HG03521 (cell line): ENCODE data around the gene DNM3.
"Not testable (repeated sequence)": the region's sequence is repeated elsewhere in the genome, so short reads cannot be mapped to it uniquely, and the experiment has no call there.

ENCODE experiments used
- ATAC-seq: cut with Tn5 transposase; IDR thresholded peaks from one replicate; pipeline ENCODE4 v1.9.1; 2021; ENCODE audit warnings: mild to moderate bottlenecking, moderate library complexity; ENCODE audit not compliant: unreplicated experiment

DNM3 gene

GRCh38 chr1:172430128-172430454, 588.8 kb downstream of the DNM3 start:
- no peak for ATAC-seq

GRCh38 chr1:172431204-172431603, 589.9 kb downstream of the DNM3 start:
- no peak for ATAC-seq

- no peak for ATAC-seq
Measured at GRCh38 chr1:172431721-172432192, 590.5 kb downstream of the DNM3 start.

- ATAC-seq, result not testable (repeated sequence)
Measured at GRCh38 chr1:172437183-172437582, 595.9 kb downstream of the DNM3 start.

GRCh38 chr1:172442404-172442803, 601.1 kb downstream of the DNM3 start:
- no peak for ATAC-seq

GRCh38 chr1:172442843-172443565, 601.7 kb downstream of the DNM3 start:
- ATAC-seq, result no peak

DNA sequence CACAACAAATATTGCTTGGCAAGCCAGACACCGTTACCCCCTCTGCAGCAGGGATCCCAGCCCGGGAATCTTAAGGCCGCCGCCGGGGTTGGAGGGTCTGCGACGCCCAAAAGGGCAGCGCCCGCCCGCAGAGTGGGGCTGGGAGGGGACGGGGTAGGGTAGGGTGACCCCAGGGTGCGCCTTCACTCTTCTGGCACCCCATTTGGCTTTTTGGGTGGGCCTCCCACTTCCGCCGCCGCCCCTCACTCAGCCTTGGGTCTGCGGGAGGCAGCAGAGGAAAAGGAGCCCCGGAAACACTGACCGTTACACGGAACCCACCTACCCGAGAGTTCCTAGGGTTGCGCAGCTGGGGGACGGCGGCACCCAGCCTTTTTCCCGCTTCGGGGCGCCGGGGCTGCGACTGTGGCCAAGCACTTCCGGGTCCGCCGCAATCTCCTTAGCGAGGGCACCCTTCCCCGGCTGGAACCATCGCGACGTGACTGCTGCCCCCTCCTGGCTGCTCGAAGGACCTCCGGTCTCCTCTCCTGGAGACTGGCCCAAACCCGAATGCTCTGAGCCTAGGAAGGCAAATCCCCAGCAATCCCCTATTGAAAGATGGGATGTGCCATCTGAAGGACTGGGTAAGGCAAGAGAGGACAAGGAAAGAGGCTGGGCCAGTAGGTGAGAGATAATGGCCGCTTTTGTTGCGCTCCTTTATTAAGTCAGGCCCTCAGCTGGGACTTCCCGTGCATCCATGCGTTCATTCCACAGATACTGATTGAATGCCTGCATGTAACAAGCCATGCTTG, 602.6 kb downstream of the DNM3 start, which contains the start of gene PIGC:
TSS of gene PIGC (minus strand) at position 404 of the 788 bp plus-strand sequence. CDS start 1,447 bp downstream, outside the sequence.
- ATAC-seq, result peak; percentile 99

DNA sequence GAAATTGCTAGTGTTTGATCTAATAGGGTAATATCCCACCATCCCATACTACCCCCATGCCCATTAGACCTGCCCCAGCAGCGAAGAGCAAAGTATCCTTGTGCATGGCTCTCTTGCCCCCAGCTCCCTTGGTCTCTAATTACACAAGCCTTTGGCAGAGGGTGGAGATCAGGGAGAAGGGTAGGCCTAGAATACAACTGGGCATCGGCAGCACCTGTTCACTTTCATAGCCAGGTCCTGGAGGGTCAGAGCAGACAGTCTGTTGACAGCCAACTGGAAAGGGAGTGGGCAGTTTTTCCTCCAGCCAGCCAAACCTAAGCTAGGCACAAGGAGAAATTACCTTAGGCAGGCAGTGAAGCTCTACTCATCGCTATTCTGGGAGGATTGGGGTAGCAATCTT, 605.2 kb downstream of the DNM3 start:
- no peak for ATAC-seq

- ATAC-seq, result no peak
Measured at GRCh38 chr1:172447641-172448040, 606.3 kb downstream of the DNM3 start.

- no peak for ATAC-seq
Measured at GRCh38 chr1:172448995-172449584, 607.8 kb downstream of the DNM3 start.

GRCh38 chr1:172449585-172450523, 608.6 kb downstream of the DNM3 start:
- ATAC-seq, result peak; percentile 77

GRCh38 chr1:172450524-172450885, 609.2 kb downstream of the DNM3 start:
- no peak for ATAC-seq

DNA sequence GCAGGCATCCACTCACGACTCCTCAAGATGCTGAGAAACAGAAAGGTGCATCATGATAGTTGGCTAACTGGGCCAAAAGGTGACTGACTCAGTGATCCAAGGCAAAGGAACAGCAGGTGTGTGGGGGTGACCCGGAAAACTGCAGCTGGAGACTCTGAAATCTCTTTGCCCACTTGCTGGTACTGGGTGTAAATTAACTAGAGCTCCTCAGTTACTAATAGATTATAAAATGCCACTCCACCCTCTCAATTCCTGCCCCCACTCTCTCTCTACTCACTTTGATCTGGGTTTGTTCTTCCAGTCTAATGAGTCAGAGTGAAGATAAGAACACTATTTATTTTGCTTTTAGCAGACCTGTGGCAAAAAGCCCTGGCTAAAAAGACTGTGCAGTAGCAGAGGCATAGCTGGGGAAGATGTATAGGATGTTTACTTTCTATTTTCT, 609.7 kb downstream of the DNM3 start:
- ATAC-seq, result no peak

DNA sequence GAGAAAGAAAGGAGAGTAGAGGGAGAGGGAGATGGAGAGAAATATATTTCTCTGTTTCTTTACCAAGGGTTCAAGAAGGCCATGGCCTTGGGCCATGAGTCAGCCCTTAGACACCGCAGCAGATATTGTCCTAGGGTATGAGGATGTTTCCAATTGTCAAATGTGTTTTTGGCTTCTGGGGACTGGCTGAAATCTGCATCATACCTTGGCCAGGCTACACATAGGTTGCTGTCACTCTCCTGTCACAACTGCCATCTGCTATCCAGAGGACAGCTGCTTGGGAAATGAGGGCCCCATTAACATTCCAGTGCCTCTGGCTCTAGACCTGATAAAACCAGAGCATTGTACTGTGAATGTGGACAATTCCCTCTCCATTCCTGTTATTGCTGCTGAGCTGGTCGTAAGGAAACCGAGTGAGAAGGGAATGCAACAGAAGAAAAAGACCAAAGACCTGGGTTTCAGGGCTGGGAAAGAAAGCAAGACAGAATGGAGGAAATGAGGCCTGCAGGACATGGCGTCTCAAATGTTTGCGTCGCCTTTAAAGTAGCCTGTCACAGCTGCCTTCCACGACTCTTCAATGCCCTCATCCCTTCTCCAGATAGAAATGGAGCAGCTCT, 611.3 kb downstream of the DNM3 start:
- no peak for ATAC-seq

GRCh38 chr1:172453153-172453545, 611.9 kb downstream of the DNM3 start:
- no peak for ATAC-seq

DNA sequence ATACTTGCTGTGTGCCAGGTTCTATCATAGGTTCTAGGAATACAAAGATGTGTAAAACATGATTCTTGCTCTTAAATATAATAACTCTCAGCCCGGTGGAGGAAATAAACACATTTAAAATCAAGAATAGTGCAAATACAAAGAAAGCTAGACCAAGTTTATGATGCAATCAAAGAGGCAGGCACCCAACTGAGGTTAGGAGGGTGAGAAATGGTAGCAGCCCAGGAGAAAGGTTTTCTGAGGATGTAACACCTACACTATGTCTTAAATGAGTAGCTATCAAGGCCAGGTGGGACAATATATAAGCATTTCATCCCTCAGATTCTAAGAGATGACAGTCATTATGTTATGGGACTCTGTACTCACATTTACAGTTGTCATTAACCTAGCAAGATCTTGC, 612.3 kb downstream of the DNM3 start:
- ATAC-seq, result no peak

DNA sequence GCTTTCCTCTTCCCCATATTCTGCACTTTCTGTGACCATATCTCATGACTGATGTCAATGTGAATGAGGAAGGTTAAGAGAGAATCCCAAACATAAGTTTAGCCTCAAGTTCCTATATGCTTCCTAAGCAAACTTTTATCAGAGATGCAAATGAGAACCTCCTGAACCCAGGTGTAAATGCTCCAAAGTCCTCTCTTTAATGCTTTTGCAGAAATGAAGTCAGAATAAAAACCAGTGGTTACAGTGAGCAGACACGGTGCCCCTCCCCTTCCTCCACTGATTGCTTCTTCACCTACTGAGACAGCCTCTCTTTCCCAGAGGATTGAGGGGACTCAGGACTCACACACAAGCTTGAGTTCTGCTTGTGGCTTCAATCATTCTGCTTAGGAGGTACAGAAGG, 614.2 kb downstream of the DNM3 start:
- no peak for ATAC-seq

GRCh38 chr1:172456344-172456769, 615.1 kb downstream of the DNM3 start:
- ATAC-seq, result no peak

- ATAC-seq, result no peak
Measured at GRCh38 chr1:172457479-172458130, 616.3 kb downstream of the DNM3 start.

DNA sequence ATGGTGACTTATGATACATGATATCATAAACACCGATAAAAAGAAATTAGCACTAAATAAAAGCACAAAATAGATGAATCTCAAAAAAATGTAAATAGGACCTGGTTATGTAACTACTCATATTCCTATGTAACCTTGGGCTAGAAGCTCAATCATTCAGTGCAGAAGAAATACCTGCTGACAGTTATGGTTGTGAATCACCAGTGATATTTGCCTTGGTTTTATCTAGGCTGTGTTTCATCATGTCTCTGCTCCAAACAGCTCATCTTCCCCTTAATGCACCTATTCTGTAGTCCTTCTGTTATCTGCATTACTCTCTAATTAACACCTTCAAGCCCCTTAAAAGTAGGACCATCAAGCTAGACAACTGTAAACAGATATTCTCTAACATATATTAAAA, 618.9 kb downstream of the DNM3 start:
- no peak for ATAC-seq
